Lower leg skin (tissue), 3 donors: ENCODE results near the gene EIF4H.

Source experiments
- POLR2A ChIP-seq, 2 donors: fragments of 450-650 bp; IDR thresholded peaks; one replicate each; pipeline ENCODE4 v1.6.1; 2016 to 2017; ENCODE audit warnings: antibody characterized with exemption in 2 of 2, mild to moderate bottlenecking in 1 of 2, moderate library complexity in 1 of 2
- TF ChIP-seq, protein P1 (sequence below), 3 donors: fragments of 450-650 bp; IDR thresholded peaks; one replicate each; pipeline ENCODE4 v1.5.1; 2016; ENCODE audit warnings: antibody characterized with exemption in 3 of 3, mild to moderate bottlenecking in 3 of 3, moderate library complexity in 2 of 3

DNA sequence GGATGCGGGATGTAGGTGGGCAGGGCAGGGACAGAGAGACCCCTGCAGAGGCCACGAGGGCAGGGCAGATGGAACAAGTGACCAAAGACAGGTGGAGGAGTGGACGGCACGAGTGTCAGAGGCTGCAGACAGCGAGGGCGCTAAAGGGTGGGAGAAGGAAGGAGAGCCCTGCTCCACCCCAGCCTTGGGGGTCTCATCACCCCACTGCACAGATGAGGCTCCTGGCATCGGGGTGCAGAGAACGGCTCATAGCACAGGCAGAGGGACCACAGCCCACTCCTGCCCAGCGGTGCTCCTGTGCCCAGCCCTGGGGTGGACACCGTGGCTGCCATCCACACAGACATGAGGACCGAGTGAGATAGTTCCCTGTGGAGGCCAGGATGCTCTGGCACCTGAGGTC lies 33.4 kb downstream of the EIF4H start:
- TF ChIP-seq, protein P1, sequence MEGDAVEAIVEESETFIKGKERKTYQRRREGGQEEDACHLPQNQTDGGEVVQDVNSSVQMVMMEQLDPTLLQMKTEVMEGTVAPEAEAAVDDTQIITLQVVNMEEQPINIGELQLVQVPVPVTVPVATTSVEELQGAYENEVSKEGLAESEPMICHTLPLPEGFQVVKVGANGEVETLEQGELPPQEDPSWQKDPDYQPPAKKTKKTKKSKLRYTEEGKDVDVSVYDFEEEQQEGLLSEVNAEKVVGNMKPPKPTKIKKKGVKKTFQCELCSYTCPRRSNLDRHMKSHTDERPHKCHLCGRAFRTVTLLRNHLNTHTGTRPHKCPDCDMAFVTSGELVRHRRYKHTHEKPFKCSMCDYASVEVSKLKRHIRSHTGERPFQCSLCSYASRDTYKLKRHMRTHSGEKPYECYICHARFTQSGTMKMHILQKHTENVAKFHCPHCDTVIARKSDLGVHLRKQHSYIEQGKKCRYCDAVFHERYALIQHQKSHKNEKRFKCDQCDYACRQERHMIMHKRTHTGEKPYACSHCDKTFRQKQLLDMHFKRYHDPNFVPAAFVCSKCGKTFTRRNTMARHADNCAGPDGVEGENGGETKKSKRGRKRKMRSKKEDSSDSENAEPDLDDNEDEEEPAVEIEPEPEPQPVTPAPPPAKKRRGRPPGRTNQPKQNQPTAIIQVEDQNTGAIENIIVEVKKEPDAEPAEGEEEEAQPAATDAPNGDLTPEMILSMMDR (IDR thresholded peaks at IDR 0.05) = no peak
- no peak for TF ChIP-seq POLR2A (IDR thresholded peaks at IDR 0.05)
